Measurements from ENCODE around the gene LCOR. TPM values are rescaled to one million over a fixed set of nuclear protein-coding genes. Genes with fewer than 3 reads are reported as not detected.

Gene LCOR
- total RNA-seq, 3 donors from 2014 or later = 70.4 to 106 (median 93.0) TPM

- TF ChIP-seq, protein P1, sequence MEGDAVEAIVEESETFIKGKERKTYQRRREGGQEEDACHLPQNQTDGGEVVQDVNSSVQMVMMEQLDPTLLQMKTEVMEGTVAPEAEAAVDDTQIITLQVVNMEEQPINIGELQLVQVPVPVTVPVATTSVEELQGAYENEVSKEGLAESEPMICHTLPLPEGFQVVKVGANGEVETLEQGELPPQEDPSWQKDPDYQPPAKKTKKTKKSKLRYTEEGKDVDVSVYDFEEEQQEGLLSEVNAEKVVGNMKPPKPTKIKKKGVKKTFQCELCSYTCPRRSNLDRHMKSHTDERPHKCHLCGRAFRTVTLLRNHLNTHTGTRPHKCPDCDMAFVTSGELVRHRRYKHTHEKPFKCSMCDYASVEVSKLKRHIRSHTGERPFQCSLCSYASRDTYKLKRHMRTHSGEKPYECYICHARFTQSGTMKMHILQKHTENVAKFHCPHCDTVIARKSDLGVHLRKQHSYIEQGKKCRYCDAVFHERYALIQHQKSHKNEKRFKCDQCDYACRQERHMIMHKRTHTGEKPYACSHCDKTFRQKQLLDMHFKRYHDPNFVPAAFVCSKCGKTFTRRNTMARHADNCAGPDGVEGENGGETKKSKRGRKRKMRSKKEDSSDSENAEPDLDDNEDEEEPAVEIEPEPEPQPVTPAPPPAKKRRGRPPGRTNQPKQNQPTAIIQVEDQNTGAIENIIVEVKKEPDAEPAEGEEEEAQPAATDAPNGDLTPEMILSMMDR (IDR thresholded peaks at IDR 0.05) = no peak
- peaks cover 5% of the 10 kb centered on the region for H3K4me1 ChIP-seq (ENCODE audit: low read depth)
- intact Hi-C loops (cut with DNase I, micrococcal nuclease) = no loop called here
- H3K36me3 ChIP-seq (ENCODE audit: low read depth) = no peaks in the 10 kb centered on the region
- DNase-seq (no peak), ATAC-seq (no peak)
- H3K9me3 ChIP-seq = no peaks in the 10 kb centered on the region
- H3K4me3 ChIP-seq = no peak overlapping the region
Observed at GRCh38 chr10:97034301-97034700, 202.2 kb downstream of the LCOR start.

DNA sequence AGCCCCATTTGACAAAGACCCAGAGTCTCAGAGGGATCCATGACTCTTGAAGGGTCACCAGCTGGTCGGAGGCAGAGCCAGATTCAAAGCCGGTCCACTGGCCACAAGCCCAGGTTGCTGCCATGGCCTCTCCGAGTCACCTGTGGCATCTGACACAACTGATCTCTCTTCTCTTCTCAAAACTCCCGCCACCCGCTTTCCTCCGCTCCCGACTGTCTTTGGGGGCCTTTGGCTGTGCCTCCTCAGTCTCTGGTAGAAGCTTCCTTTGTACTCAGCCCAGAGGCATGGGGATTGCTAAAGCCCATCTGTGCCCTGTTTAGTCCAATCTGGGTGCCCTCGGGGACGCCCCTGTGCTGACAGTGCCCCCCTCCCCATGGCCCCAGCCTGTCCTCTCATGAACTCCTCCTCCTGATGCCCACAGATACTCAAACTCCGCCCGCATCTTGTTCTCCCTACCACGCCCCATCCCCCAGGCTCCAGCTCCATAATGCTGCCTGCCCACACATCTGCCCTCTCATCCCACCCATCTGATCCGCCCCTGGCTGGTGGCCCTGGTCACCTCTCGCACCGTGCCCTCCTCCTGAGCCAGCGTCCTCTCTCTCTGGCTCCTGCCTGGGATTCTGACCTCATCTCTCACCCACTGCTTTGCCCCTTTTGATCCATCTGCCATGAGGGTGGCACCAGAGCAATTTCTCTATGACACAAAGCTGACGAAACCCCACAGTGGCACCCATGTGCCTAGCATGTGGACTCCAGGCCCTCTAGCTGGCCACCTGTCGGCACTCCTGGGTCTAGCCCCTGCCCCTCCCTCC lies 203.1 kb downstream of the LCOR start:
- no peak for DNase-seq
- Histone ChIP-seq H3K4me1 (ENCODE audit: low read depth) (peaks cover 5% of the 10 kb centered on the region), H3K36me3 (ENCODE audit: low read depth) (no peaks in the 10 kb centered on the region), H3K4me3 (no peak overlapping the region), H3K9me3 (no peaks in the 10 kb centered on the region)
- TF ChIP-seq, protein P1 (IDR thresholded peaks at IDR 0.05) = no peak
- no peak for ATAC-seq
- intact Hi-C loops (cut with DNase I, micrococcal nuclease) = no loop called here

- TF ChIP-seq, protein P1 (IDR thresholded peaks at IDR 0.05) = peak; percentile 68
- no peaks in the 10 kb centered on the region for H3K36me3 ChIP-seq (ENCODE audit: low read depth)
- ATAC-seq = peak; percentile 92
Observed at GRCh38 chr10:97037365-97038361, 205.6 kb downstream of the LCOR start.

DNA sequence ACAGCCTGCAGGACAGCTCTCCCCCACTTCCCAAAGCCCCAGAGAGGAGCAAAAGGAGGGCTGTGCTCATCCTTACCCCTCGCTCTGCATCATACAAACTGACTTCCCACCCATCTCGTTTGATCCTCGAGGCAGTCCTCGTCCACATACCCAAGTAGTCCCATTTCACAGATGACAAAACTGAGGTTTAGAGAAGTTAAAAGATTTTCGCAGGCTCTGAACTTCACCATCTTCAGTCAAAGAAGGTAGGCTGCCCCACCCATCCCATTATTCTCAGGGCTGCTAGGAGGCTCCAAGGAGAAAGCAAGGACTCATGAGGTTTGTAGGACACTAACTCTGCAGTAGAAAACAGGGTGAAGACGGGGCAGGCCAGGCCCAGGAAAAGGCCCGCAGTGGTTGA lies 206.6 kb downstream of the LCOR start:
- peaks cover 5% of the 10 kb centered on the region for H3K4me1 ChIP-seq (ENCODE audit: low read depth)
- ATAC-seq (no peak), DNase-seq (no peak)
- TF ChIP-seq, protein P1 (IDR thresholded peaks at IDR 0.05) = no peak
- H3K4me3 ChIP-seq = no peak overlapping the region
- H3K36me3 ChIP-seq (ENCODE audit: low read depth) = no peaks in the 10 kb centered on the region
- intact Hi-C loops (cut with DNase I, micrococcal nuclease) = no loop called here
- H3K9me3 ChIP-seq = no peaks in the 10 kb centered on the region

More at GRCh38 chr10:97037365-97038361, 205.6 kb downstream of the LCOR start:
- DNase-seq = peak in 2 of 3 donors; percentile 78 to 87
- H3K9me3 ChIP-seq = no peaks in the 10 kb centered on the region
- intact Hi-C loops (cut with DNase I, micrococcal nuclease) = no loop called here
- H3K4me3 ChIP-seq = no peak overlapping the region
- H3K4me1 ChIP-seq (ENCODE audit: low read depth) = peaks cover 5% of the 10 kb centered on the region

DNA sequence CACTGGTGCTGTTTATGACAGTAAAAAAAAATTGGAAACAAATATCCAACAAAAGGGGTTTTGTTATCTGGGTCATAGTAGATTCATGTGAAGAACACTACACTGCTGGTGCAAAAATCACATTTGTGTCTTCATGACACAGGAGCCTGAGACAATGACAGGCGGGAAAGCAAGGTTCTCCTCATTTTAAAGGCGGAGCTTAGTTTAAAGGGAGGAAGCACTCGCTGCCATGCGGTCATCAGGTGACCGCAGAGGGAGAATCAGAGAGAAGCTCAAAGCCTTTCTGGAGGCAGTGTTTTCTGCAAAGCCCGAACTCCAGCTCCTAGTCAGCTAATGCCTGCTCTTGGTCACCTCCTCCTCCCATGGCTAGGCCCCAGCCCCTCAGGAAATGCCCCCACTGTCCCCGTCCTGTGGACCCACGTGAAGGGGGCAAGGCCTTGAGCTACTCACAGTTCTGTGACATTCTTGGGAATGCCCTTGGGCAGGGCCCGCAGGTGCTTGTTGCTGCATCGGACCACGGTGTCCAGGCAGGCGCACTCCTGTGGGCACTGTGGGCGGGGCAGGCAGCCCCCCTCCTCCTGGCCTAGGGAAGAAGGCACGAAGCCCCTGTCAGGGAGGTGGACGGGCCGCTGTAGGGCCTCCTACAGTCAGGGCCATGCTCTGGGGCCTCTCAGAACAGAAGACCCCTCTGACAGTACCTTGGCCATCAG lies 207.6 kb downstream of the LCOR start:
- H3K4me3 ChIP-seq = no peak overlapping the region
- no peaks in the 10 kb centered on the region for H3K9me3 ChIP-seq
- no peaks in the 10 kb centered on the region for H3K36me3 ChIP-seq (ENCODE audit: low read depth)
- ATAC-seq (no peak), DNase-seq (no peak)
- TF ChIP-seq, protein P1 (IDR thresholded peaks at IDR 0.05) = no peak
- peaks cover 5% of the 10 kb centered on the region for H3K4me1 ChIP-seq (ENCODE audit: low read depth)
- intact Hi-C loops (cut with DNase I, micrococcal nuclease) = no loop called here
